CD1c-positive myeloid dendritic cell (primary cell): Measurements from ENCODE around the gene ASNS.
"Not testable (repeated sequence)": the region's sequence is repeated elsewhere in the genome, so short reads cannot be mapped to it uniquely, and the experiment has no call there.

Source experiments
- DNase-seq: peaks from one replicate; pipeline ENCODE4 v3.0.0-alpha.2; 2016; ENCODE audit errors: extremely low spot score

ASNS gene, protein sequence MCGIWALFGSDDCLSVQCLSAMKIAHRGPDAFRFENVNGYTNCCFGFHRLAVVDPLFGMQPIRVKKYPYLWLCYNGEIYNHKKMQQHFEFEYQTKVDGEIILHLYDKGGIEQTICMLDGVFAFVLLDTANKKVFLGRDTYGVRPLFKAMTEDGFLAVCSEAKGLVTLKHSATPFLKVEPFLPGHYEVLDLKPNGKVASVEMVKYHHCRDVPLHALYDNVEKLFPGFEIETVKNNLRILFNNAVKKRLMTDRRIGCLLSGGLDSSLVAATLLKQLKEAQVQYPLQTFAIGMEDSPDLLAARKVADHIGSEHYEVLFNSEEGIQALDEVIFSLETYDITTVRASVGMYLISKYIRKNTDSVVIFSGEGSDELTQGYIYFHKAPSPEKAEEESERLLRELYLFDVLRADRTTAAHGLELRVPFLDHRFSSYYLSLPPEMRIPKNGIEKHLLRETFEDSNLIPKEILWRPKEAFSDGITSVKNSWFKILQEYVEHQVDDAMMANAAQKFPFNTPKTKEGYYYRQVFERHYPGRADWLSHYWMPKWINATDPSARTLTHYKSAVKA

DNA sequence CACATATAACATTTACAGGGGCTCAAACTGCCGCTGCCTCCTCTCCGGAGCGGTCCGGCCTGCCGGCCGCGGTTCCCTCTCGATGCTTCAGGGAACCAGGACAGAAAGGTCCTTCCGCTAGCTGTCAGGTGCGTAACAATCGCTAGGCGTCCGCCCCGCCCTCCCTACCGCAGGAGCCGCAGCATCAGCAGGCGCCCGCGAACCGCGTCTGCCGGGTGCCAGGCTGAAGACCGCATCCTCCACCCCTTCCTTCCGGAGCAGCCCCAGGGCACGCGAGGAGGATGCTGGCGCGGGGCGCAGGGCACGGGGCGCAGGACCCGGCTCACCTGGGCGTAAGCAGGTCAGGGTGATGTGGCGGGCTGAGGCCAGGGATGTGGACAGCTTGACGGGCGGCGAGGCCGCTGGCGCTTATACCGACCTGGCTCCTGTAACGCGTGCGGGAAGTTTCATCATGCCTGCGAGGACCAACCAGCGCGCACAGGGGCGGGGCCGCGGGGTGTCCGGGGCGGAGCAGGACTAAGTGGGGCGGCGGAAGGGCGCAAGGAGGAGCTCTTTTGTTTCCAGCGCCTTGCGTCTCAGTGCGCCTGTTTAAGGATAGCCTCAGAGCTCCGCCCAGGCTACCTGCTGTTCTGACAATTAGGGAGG is at the start of gene ASNS:
Gene ASNS, minus strand, starts transcription at position 384 of the 645 bp plus-strand sequence. CDS start 3,252 bp downstream, outside the sequence.
- DNase-seq = peak; percentile 81

DNA sequence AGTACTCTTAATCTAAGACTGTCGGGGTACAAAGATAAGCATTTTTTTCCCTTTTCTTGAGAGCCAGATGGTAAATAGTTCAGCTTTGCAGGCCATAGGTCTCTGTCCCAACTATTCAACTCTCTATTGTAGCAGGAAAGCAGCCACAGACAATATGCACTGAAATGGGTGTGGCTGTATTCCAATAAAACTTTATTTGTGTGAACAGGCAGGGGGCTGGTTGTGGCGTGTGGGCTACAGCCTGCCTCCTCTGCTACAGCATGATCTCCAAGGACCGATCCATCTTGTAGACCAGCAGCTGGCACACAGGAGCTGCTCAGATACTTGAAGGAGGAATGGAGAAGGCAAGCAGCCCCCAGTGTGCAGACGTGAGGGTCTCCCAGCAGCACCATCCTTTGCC is 49.0 kb upstream of the ASNS start:
- not testable (repeated sequence) for DNase-seq

DNA sequence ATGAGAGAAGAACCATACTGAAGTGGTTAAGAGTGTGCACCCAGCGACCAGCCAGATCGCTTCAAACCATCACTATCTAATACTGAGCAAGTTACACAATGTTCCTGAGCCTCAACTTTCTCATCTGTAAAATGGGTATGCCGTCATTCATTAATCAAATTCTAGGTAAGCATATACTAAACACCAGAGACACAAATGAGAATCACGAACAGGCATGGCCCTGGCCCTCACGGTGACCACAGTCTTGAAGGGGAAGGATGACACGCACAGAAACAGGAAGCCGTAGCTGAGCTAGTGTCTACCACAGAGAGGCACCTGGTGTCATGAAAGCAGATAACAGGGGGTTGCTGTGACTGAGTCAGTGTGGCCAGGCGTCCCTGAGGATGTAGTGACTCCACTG is 43.1 kb upstream of the ASNS start:
- DNase-seq = not testable (repeated sequence)

DNA sequence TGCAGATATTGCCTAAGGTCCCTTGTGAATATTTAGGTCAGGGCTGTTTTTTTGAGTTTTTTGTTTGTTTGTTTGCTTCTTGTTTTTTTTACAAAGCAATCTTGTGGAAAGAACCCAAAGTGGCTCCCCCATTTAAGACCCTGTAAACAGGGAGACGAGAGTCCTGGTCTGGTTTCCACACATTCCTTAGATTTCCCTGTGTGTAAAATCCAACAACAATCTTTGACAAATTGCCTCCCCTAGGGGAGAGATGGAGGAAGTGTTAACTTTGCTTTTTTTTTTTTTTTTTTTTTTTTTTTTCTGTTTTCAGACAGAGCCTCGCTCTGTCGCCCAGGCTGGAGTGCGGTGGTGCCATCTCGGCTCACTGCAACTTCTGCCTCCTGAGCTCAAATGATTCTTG is 40.1 kb upstream of the ASNS start:
- DNase-seq = not testable (repeated sequence)

DNA sequence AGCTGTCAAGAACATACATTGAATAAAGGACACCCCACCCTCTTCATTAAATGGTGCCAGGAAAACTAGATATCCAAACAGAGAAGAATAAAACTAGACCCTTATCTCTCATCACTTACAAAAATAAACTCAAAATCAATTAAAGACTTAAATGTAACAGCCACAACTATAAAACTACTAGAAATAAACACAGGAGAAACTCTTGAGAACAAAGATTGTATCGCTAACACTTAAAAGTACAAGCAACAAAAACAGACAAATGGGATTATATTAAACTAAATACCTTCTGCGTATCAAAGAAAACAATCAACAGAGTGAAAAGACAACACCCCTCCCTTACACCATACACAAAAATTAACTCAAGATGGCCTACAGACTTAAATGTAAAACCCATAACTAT is 24.7 kb upstream of the ASNS start:
- DNase-seq = not testable (repeated sequence)

DNA sequence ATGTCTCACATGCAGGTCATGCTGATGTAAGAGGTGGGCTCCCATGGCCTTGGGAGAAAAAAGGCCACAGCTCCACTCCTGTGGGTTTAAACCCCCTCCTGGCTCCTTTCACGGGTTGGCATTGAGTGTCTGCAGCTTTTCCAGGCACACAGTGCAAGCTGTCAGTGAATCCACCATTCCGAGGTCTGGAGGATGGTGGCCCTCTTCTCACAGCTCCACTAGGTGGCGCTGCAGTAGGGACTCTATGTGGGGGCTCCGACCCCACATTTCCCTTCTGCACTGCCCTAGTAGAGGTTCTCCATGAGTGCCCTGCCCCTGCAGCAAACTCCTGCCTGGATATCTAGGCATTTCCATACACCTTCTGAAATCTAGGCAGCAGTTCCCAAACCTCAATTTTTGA is 19.5 kb upstream of the ASNS start:
- not testable (repeated sequence) for DNase-seq

DNA sequence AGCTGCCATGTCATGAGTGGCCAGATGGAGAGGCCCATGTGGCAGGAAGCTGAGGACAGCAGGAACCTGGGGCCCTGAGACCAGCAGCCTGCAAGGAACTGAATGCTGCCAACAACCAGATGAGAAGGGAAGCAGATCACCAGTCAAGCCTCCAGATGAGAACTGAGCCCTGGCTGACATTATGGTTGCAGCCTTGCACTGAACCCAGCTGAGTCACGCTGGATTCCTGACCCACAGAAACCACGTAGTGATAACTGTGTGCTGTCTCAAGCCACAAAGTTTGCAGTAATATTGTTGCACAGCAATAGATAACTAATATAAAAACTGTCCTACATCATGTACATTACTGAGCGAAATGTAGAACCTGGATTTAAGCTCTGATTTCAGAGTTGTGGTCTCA is 7.3 kb upstream of the ASNS start:
- not testable (repeated sequence) for DNase-seq

DNA sequence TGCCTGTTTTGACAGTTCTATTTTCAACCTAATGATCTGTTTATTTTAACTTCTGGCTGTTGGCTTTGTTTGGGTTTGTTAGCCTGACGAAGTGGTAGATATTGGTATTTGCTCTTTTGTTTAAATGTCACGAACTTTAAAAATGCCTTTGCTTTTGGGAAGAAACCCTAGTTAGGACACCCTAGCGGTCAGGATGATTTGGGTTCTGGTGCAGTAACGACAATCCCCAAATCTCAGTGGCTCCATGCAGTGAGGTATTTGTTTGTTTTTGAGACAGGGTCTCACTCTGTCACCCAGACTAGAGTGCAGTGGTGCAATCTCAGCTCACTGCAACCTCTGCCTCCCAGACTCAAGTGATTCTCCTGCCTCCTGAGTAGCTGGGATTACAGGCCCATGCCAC is 2.7 kb upstream of the ASNS start:
- DNase-seq = not testable (repeated sequence)

DNA sequence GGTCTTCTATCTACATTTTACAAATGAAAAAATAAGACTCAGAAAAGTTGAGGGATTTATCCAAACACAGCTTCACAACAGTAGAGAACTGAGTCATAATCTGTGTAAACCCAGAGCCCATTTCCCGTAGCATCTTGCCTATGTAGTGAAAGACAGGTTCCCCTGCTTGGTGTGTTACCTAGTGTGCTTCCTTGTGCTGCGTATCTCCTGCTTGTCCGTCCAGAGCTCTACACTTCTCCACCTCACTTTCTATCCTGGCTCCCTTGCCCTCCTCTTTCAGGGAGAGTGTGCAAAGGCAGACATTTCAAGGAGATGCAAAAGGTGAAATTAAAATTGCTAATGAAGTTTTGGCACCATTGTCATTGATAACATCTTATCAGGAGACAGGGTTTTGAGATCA is 1.4 kb upstream of the ASNS start:
- DNase-seq = no peak

DNA sequence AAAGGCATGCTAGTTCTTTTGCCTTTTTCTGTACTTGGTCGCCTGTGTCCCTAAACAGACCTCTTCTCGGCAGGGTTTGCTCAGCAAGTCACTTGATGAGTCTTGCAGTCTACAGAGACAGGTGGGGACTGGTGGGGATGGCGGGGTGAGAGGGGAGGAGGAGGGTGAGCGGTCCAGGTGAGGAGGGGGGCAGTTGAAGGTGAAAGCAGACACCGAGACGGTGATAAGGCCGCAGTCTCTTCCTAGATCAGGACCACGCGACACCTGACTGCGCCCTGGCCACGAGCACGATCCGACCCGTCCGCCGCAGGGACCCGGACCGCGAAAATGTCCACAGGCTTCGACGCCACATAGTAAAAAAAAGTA is 566 bp downstream of the ASNS start:
- DNase-seq = no peak

DNA sequence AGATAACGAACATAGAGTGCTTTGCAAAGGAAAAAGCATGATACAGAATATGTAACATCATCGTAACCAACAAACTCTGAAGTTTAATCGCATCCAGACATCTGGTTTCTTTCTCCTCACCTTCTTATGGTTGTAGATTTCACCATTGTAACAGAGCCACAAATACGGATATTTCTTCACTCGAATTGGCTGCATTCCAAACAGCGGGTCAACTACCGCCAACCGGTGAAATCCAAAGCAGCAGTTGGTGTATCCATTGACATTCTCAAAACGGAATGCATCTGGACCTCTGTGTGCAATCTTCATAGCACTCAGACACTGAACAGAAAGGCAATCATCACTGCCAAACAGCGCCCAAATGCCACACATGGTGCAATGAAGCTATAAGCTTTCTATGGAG is 3.4 kb downstream of the ASNS start:
- DNase-seq = no peak

DNA sequence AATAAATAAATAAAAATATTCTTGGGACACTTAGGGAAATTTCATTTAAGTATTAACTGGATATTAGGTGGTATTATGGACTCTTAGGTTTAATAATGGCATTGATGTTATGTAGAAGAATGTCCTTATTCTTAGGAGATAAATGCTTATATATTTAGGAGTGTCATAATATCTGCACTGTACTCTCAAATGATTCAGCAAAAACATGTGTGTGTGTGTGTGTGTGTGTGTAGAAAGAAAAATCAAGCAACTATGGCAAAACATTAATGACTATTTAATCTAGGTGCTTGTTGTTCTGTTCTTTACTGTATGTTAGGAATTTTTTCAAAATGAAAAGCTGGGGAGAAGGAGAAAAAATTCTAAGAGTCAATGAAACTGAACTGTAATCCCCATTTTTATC is 3.9 kb downstream of the ASNS start:
- no peak for DNase-seq

DNA sequence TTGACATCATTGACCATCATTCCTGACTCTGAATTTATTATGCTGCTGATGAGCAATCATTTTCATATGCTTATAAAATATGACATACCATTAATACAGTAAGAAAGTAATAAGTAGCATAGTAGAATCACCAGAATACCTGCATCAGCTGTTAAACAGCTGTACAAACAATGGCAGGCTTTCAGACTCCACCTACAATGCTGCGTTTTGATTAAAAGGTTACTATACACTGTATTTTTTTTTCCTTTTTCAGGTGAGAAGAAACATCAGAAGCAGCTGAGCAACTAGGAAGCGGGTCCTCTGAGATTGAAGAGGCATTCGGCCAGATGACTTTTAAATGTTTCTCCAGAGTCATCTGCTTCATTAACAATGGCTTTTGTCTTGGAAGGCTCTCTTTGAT is 7.1 kb downstream of the ASNS start:
- DNase-seq = no peak

DNA sequence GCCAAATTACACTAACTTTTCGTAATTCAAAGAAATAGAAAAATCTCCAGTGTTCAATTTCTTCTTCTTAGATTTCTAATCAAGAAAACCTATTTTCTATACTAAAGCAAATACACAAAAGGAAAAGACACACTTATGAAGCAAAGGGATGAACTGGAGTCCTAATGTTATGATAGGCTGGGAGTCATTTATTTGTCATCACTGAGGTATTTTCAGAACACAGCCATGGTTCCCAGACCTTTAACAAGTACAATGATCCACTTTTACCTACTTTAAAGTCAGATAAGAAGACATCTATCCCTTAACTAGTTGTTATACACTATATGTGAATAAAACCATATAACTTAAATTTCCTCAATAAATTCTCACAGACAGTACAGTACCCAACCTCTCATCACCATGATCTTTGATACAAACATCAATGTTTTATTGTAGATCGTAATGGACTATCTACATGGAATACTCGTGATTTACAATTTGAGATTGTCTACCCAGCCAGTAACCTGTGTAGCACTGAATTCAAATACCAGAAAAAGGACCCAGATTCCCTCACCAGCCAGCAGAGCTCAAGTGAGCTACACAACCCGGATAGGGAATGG is 12.5 kb downstream of the ASNS start:
- DNase-seq = no peak

DNA sequence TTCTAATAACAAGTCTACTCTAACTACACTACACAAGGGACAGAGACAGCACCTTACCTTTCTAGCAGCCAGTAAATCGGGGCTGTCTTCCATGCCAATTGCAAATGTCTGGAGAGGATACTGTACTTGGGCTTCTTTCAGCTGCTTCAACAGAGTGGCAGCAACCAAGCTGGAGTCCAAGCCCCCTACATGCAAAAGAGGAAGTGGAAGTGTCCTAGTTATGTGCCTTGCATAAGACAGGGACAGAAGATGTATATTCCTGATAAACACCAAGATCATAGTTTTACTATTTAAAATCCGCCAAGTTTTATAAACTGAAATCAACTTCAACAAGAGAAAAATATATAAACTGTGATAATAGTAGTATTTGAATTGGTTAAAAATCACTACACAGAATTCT is 14.0 kb downstream of the ASNS start:
- DNase-seq = no peak

DNA sequence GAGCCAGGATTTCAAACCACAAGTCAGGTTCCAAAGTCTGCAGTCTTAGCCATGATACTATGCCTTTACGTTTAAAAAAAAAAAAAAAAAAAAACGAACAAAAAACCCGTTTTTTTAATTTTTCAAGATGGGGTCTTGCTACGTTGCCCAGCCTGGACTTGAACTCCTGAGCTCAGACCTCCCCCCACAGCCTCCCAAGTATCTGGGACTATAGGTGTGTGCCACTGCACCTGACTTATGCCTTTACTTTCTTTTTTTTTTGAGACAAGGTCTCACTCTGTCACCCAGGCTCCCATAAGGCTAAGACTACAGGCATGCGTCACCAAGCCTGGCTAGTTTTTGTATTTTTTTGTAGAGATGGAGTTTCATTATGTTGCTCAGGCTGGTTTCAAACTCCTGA is 14.7 kb downstream of the ASNS start:
- no peak for DNase-seq

DNA sequence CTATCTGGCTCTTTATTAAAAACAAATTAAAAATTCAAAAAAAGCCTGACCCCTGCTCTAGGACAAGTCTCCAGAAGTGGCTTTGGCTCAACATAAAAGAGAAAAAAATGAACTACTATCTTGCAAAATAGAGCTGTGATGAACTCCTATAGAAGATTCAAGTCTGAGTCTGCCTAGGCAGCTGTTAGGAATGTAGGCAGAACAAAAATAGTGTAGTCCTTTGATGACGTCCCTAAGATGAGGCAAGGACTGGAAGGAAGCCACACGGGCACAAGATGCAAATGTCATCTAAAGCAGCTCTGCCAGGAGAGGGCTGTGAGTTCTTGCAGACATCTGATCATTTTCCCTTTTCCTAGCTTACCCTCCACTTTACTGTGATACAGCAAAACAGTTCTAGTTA is 20.5 kb downstream of the ASNS start:
- no peak for DNase-seq

DNA sequence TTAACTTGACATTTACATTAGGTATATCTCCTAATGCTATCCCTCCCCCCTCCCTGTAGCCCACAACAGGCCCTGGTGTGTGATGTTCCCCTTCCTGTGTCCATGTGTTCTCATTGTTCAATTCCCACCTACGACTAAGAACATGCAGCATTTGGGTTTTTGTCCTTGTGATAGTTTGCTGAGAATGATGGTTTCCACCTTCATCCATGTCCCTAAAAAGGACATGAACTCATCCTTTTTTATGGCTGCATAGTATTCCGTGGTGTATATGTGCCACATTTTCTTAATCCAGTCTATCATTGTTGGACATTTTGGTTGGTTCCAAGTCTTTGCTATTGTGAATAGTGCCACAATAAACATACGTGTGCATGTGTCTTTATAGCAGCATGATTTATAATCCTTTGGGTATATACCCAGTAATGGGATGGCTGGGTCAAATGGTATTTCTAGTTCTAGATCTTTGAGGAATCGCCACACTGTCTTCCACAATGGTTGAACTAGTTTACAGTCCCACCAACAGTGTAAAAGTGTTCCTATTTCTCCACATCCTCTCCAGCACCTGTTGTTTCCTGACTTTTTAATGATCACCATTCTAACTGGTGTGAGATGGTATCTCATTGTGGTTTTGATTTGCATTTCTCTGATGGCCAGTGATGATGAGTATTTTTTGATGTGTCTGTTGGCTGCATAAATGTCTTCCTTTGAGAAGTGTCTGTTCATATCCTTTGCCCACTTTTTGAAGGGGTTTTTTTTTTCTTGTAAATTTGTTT is 21.8 kb downstream of the ASNS start:
- DNase-seq = not testable (repeated sequence)

DNA sequence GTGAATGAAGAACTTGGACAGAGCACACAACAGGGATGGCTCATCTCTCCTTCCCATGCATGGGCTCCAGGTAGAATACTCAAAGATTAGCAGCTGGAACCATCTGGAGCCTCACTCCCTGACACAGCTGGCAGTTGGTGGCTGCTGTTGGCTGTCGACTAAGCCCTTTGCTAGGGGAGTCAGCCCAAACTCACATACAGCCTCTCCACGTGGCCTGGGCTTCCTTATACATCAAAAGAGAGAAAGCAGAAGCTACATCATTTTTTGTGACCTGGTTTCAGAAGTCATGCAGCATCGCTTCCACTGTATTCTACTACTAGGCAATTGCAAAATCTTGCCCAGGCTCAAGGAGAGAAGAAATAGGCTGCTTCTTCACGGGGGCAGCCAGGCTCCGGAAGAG is 24.4 kb downstream of the ASNS start:
- DNase-seq = no peak

DNA sequence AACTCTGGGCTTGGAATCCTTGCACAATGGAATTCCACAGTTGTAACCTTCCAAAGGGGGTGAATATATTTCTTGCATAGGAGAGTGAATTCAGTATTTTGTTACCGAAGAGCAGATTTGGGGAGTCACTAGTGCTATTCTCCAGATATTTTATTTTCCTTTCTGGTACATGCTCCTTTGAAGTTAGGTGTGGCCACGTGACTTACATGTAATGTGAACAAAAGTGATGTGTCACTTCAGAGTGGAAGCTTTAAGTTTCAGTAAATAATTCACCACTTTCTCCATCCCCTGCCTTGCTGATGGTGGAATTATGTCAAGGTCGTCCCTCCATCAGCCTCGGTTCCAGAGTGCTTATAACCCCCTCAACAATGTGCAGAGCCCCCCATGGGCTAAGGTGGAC is 25.3 kb downstream of the ASNS start:
- no peak for DNase-seq

DNA sequence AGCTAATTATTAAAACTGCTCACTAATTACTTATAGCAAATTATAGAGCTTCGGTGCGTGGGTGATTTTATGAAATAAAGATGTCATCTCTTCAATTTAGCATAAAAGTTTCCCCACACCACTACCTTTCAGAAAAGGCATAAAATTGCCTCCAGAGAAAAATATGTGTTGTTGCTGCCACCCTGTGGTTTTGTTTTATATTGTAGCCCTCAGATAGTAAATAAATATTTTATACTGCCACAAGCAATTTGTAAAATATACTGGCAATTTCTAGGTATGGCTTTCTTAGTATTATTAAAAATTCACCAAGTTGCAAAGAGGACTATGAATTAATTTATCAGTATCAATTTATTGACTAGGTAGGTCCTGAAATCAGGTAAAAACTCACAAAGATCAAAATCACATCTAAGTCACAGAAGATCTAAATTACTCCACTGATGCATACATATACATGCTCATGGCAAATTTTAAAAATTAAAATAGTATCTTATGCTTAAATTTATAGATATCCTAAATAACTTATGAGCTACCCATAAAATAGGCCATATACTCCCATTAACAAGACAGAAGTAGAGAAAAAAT is 26.5 kb downstream of the ASNS start:
- DNase-seq = peak; percentile 23

DNA sequence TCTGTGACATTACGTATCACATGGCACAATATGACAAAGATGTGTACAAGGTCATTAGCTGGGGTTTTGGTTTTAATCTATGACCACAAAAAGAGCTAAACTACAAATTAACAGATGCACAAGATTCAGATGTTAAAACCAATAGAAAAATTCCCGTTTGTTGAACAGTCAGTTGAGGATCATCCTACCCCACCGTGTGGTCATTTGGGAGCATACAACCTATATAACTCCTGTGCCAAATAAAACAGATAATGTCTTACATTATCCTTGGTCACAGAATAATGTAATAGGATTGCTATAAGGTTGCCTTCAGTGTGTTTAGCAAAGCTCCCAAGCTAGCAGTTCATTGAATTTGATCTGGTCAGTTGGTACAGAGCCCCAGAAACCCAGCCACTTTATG is 28.2 kb downstream of the ASNS start:
- no peak for DNase-seq
